ENCODE measurements around the gene USP2. TPM values are rescaled to one million over a fixed set of nuclear protein-coding genes. Genes with fewer than 3 reads are reported as not detected.

The USP2 gene, protein sequence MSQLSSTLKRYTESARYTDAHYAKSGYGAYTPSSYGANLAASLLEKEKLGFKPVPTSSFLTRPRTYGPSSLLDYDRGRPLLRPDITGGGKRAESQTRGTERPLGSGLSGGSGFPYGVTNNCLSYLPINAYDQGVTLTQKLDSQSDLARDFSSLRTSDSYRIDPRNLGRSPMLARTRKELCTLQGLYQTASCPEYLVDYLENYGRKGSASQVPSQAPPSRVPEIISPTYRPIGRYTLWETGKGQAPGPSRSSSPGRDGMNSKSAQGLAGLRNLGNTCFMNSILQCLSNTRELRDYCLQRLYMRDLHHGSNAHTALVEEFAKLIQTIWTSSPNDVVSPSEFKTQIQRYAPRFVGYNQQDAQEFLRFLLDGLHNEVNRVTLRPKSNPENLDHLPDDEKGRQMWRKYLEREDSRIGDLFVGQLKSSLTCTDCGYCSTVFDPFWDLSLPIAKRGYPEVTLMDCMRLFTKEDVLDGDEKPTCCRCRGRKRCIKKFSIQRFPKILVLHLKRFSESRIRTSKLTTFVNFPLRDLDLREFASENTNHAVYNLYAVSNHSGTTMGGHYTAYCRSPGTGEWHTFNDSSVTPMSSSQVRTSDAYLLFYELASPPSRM
- total RNA-seq (under 1 TPM; 0.17 to 0.22 TPM), polyA plus RNA-seq (under 1 TPM in 1 of 2 donors, not detected in 1; 0.21 TPM)

DNA sequence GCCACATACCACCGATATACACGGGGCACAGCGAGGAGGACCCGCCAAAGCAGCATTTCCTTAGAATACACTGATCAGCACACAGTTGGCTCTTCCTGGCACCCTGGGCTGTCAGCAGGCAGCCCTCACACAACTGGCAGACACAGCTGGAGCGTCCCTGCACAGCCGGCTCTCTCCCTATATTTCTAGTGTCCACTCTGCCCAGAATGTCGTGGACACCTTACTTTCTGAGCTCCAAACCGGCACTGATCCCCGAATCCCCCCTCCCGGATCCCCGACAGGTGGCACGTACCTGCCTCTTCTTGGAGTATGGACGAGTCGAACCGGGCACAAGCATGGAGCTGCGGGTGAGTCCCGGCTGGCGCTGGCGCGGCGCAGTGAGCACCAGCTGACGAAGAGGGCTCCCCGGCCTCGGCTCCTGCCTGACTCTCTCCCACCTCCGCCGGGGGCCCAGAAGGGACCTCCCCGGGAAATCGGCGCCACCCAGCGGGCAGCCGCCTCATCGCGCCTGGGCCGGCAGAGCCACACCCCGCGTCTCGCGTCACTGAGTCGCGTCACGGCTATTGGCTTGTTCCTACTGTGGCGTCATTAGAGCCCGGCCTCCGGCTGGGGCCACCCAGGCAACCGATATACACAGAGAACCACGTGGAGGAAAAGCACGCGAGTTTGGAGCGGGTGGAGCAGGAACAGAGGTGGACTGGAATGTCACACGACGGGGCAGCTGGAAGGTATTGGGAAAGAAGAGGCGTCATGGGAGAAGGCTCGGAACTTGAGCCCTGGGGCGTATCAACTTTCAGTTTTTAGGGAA lies at the start of gene USP2:
Gene USP2 (minus strand): TSS at position 510 of the 808 bp plus-strand sequence. CDS start 8,210 bp downstream, outside the sequence.
- Mint-ChIP-seq H3K36me3 (no peaks in the 10 kb centered on the region), H3K27me3 (peaks cover 0 to 3% of the 10 kb centered on the region in 2 donors), H3K9me3 (no peaks in the 10 kb centered on the region), H3K4me1 (peaks cover 0 to 9% (median 6%) of the 10 kb centered on the region in 4 donors), H3K4me3 (no peak within 1 kb of the TSS), H3K27ac (peak within 1 kb of the TSS in 3 of 7 donors; percentile 75 to 87 (median 87))
- Histone ChIP-seq H3K4me3 (ENCODE audit: low read length in 2 of 2) (peak within 1 kb of the TSS; percentile 77 to 86), H3K36me3 (ENCODE audit: insufficient read depth, low read length) (no peaks in the 10 kb centered on the region), H3K27me3 (ENCODE audit: insufficient read depth, low read length) (no peaks in the 10 kb centered on the region), H3K9me3 (ENCODE audit: control insufficient read depth in 1 of 2, low read length in 2 of 2) (no peaks in the 10 kb centered on the region), H3K27ac (ENCODE audit: low read depth, low read length) (peak within 1 kb of the TSS; percentile 49), H3K4me1 (ENCODE audit: insufficient read depth, low read length) (peaks cover 17% of the 10 kb centered on the region)
- ChIA-PET CTCF (ENCODE audit: partially characterized antibody) (interaction anchor here (0.7 to 13.9 kb wide), 8 partner anchors 9 to 98 kb away, joined by 3 to 179 read pairs (median 5); no protein-coding TSS in a partner anchor), POLR2A (ENCODE audit: partially characterized antibody) (interaction anchor here (0.7 to 2.3 kb wide), 3 partner anchors 17 to 37 kb away, joined by 3 to 16 read pairs (median 3); no protein-coding TSS in a partner anchor)
- intact Hi-C loops (cut with micrococcal nuclease) = loop anchor here (1.0 kb wide), 1 partner anchor 25 kb away; no protein-coding TSS in a partner anchor
- peak; percentile 96 to 98 (median 97) for DNase-seq

DNA sequence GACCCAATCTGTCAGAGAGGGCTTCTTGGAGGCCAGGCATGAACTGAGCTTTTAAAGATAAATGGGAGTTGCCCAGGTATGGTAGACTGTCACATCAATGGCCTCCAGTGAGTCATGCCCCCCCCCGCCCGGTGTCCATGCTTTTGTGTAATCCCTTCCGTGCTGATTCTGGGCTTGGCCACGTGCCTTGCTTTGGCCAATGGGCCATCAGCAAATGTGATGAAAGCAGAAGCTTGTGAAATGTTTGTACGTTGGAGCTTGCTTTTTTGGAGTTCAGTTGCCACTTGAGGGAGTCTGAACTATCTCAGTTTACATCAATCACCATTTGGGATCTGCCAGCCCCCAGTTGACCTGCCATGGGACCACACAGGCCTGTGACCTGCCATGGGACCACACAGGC lies 45.8 kb upstream of the USP2 start:
- Mint-ChIP-seq H3K4me1 (peaks cover 5 to 22% (median 13%) of the 10 kb centered on the region in 4 donors), H3K27ac (no peak overlapping the region), H3K27me3 (peaks cover 21 to 47% of the 10 kb centered on the region in 2 donors), H3K36me3 (no peaks in the 10 kb centered on the region), H3K4me3 (no peak overlapping the region), H3K9me3 (peaks cover 0 to 1% (median 0%) of the 10 kb centered on the region in 8 donors)
- ChIA-PET POLR2A (ENCODE audit: partially characterized antibody) (no interaction called here), CTCF (ENCODE audit: partially characterized antibody) (no interaction called here)
- no peak for DNase-seq
- Histone ChIP-seq H3K9me3 (ENCODE audit: control insufficient read depth in 1 of 2, low read length in 2 of 2) (no peaks in the 10 kb centered on the region), H3K4me3 (ENCODE audit: low read length in 2 of 2) (no peak overlapping the region), H3K36me3 (ENCODE audit: insufficient read depth, low read length) (no peaks in the 10 kb centered on the region), H3K27ac (ENCODE audit: low read depth, low read length) (no peak overlapping the region), H3K4me1 (ENCODE audit: insufficient read depth, low read length) (peaks cover 13% of the 10 kb centered on the region), H3K27me3 (ENCODE audit: insufficient read depth, low read length) (peaks cover 10% of the 10 kb centered on the region)
- intact Hi-C loops (cut with micrococcal nuclease) = no loop called here

DNA sequence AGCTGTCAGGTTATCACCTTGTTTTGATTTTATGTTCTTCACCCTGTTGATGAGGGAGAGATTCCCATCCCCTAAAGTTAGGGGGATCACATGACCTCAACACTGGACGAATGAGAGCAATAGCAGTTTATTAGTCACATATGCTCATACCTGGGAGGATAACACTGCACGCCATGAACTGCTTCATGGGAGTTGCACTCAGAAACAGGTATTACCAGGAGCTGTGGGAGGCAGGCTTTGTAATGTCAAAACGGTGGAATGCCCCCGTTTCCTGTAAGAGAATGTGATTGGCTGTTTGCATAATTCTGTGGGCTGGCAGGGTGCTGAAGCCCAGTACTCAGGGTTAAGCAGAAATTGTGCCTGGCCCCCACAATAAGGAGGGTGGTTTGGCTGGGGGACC lies 44.7 kb upstream of the USP2 start:
- intact Hi-C loops (cut with micrococcal nuclease) = no loop called here
- ChIA-PET POLR2A (ENCODE audit: partially characterized antibody) (no interaction called here), CTCF (ENCODE audit: partially characterized antibody) (no interaction called here)
- Mint-ChIP-seq H3K27me3 (peaks cover 31 to 50% of the 10 kb centered on the region in 2 donors), H3K27ac (peak overlapping the region in 1 of 7 donors; percentile 18), H3K9me3 (peaks cover 0 to 1% (median 0%) of the 10 kb centered on the region in 8 donors), H3K4me1 (peaks cover 7 to 32% (median 20%) of the 10 kb centered on the region in 4 donors), H3K36me3 (no peaks in the 10 kb centered on the region), H3K4me3 (peak overlapping the region in 1 of 8 donors; percentile 24)
- Histone ChIP-seq H3K27me3 (ENCODE audit: insufficient read depth, low read length) (peaks cover 15% of the 10 kb centered on the region), H3K9me3 (ENCODE audit: control insufficient read depth in 1 of 2, low read length in 2 of 2) (no peaks in the 10 kb centered on the region), H3K27ac (ENCODE audit: low read depth, low read length) (no peak overlapping the region), H3K4me1 (ENCODE audit: insufficient read depth, low read length) (peaks cover 25% of the 10 kb centered on the region), H3K4me3 (ENCODE audit: low read length in 2 of 2) (no peak overlapping the region), H3K36me3 (ENCODE audit: insufficient read depth, low read length) (no peaks in the 10 kb centered on the region)
- no peak for DNase-seq

DNA sequence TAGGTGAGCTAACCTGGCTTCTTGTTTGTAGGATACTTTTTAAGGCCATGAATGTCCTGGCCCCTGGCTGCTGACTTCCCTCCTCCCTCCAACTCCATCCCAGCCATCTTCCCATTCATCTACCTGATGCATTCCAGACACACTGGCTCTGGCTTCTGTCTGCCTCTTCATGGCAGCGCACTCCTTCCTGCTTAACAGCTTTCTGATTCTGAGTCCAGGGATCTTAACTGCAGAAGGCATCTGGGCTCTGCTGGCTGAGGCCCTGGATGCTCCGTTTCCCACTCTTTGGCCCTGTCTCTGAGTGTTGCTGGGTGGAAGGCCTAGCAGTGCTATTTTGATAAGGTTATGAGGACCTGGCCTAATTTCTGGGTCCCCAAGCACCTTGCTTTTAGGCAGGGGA lies 43.3 kb upstream of the USP2 start:
- Mint-ChIP-seq H3K27me3 (peaks cover 30 to 56% of the 10 kb centered on the region in 2 donors), H3K4me3 (no peak overlapping the region), H3K27ac (peak overlapping the region in 1 of 7 donors; percentile 9), H3K4me1 (peaks cover 7 to 32% (median 20%) of the 10 kb centered on the region in 4 donors), H3K36me3 (no peaks in the 10 kb centered on the region), H3K9me3 (peaks cover 0 to 1% (median 0%) of the 10 kb centered on the region in 8 donors)
- H3K27ac ChIP-seq (ENCODE audit: low read depth, low read length) = no peak overlapping the region
- no peak overlapping the region for H3K4me3 ChIP-seq (ENCODE audit: low read length in 2 of 2)
- no peaks in the 10 kb centered on the region for H3K9me3 ChIP-seq (ENCODE audit: control insufficient read depth in 1 of 2, low read length in 2 of 2)
- H3K36me3 ChIP-seq (ENCODE audit: insufficient read depth, low read length) = no peaks in the 10 kb centered on the region
- peaks cover 15% of the 10 kb centered on the region for H3K27me3 ChIP-seq (ENCODE audit: insufficient read depth, low read length)
- peaks cover 25% of the 10 kb centered on the region for H3K4me1 ChIP-seq (ENCODE audit: insufficient read depth, low read length)
- ChIA-PET POLR2A (ENCODE audit: partially characterized antibody) (no interaction called here), CTCF (ENCODE audit: partially characterized antibody) (no interaction called here)
- intact Hi-C loops (cut with micrococcal nuclease) = no loop called here
- DNase-seq = no peak

DNA sequence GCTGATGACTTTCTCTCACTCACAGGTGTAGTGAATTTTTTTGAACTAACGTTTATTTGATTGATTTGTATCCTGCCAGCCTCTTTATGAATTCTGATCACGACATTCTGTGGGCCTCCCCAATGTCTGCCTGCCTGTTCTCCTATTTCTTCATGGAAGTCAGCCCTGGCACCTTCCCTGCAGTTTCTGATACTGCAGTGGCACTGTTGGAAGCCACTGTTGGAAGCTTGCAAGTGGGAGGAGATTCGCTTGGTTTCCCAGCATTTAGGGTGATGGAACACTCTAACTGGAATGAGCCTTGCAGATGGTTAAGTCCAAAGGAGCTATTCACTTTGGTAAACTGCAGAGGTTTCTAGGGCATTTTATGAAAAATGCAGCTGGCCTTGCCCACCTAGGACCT lies 42.8 kb upstream of the USP2 start:
- ChIA-PET CTCF (ENCODE audit: partially characterized antibody) (no interaction called here), POLR2A (ENCODE audit: partially characterized antibody) (no interaction called here)
- Histone ChIP-seq H3K27me3 (ENCODE audit: insufficient read depth, low read length) (peaks cover 15% of the 10 kb centered on the region), H3K27ac (ENCODE audit: low read depth, low read length) (no peak overlapping the region), H3K4me1 (ENCODE audit: insufficient read depth, low read length) (peaks cover 25% of the 10 kb centered on the region), H3K36me3 (ENCODE audit: insufficient read depth, low read length) (no peaks in the 10 kb centered on the region), H3K9me3 (ENCODE audit: control insufficient read depth in 1 of 2, low read length in 2 of 2) (no peaks in the 10 kb centered on the region), H3K4me3 (ENCODE audit: low read length in 2 of 2) (no peak overlapping the region)
- H3K27me3 Mint-ChIP-seq = peaks cover 30 to 51% of the 10 kb centered on the region in 2 donors
- H3K4me1 Mint-ChIP-seq = peaks cover 7 to 32% (median 20%) of the 10 kb centered on the region in 4 donors
- H3K9me3 Mint-ChIP-seq = peaks cover 0 to 1% (median 0%) of the 10 kb centered on the region in 8 donors
- H3K27ac Mint-ChIP-seq = no peak overlapping the region
- peak overlapping the region in 1 of 8 donors; percentile 51 for H3K4me3 Mint-ChIP-seq
- H3K36me3 Mint-ChIP-seq = no peaks in the 10 kb centered on the region
- DNase-seq = no peak
- intact Hi-C loops (cut with micrococcal nuclease) = no loop called here

DNA sequence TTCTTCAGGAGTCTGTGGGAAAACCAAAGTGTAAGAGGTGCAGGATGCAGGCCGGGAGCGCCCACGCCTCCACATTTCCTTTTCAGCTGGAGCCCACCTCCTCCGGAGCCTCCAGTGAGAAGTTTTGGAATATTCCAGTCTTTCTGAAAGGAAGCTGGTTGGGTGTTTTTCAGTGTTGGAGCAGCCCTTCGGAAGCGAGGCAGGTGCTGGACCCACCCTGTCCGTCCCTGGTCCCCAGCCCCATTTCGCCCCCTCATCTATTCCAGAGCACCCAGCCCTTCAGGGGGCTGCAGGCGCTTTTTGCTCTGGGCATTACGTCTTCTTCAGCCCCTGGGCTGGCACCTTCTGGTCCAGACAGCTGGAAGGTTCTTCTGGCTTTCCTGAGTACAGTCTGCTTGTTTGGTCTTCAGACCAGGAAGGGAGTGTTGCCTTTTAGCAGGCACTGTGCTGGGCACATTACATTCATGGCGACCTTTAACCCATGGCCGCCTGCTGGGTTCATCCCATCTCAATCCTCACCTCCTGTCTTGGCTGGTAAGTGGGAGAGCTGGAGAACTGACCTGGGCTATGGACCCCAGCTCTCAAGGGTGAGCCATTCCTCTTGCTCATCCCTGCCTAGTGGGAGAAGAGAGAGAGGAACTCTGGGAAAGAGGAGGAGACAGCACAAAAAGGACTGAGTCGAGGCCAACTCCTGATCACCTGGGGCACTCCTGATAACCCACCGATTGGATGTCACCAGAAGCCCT lies 42.2 kb upstream of the USP2 start:
- Histone ChIP-seq H3K27me3 (ENCODE audit: insufficient read depth, low read length) (peaks cover 15% of the 10 kb centered on the region), H3K9me3 (ENCODE audit: control insufficient read depth in 1 of 2, low read length in 2 of 2) (no peaks in the 10 kb centered on the region), H3K4me1 (ENCODE audit: insufficient read depth, low read length) (peaks cover 25% of the 10 kb centered on the region), H3K27ac (ENCODE audit: low read depth, low read length) (no peak overlapping the region), H3K4me3 (ENCODE audit: low read length in 2 of 2) (no peak overlapping the region), H3K36me3 (ENCODE audit: insufficient read depth, low read length) (no peaks in the 10 kb centered on the region)
- Mint-ChIP-seq H3K4me3 (peak overlapping the region in 5 of 8 donors; percentile 36 to 67 (median 54)), H3K9me3 (peaks cover 0 to 1% (median 0%) of the 10 kb centered on the region in 8 donors), H3K27me3 (peaks cover 32 to 51% of the 10 kb centered on the region in 2 donors), H3K27ac (peak overlapping the region in 1 of 7 donors; percentile 82), H3K4me1 (peaks cover 7 to 32% (median 20%) of the 10 kb centered on the region in 4 donors), H3K36me3 (no peaks in the 10 kb centered on the region)
- ChIA-PET CTCF (ENCODE audit: partially characterized antibody) (no interaction called here), POLR2A (ENCODE audit: partially characterized antibody) (no interaction called here)
- intact Hi-C loops (cut with micrococcal nuclease) = no loop called here
- DNase-seq = no peak

Data from CD4-positive, alpha-beta memory T cell (primary cell).